ENCODE data around the gene CTSV. TPM values are rescaled to one million over a fixed set of nuclear protein-coding genes. Genes with fewer than 3 reads are reported as not detected.
"Not testable (repeated sequence)": the region's sequence is repeated elsewhere in the genome, so short reads cannot be mapped to it uniquely, and the experiment has no call there.

The CTSV gene
- total RNA-seq = under 1 TPM; 0.46 to 0.79 TPM

GRCh38 chr9:97038611-97039513 is at the start of gene CTSV:
Gene CTSV (minus strand): TSS chr9:97039142. CDS start chr9:97038043, 1,099 bp downstream.
- ChIA-PET POLR2A (interaction anchor here (0.6 kb wide), 1 partner anchor 40 kb away, joined by 3 read pairs; no protein-coding TSS in a partner anchor), CTCF (interaction anchor here (1.0 kb wide), 1 partner anchor 660 kb away, joined by 3 read pairs; no protein-coding TSS in a partner anchor)
- no peaks in the 10 kb centered on the region for H3K36me3 Mint-ChIP-seq (ENCODE audit: low read depth)
- peak within 1 kb of the TSS; percentile 79 for H3K4me3 Mint-ChIP-seq
- peaks cover 53% of the 10 kb centered on the region for H3K27me3 Mint-ChIP-seq
- DNase-seq = peak; percentile 83
- no peaks in the 10 kb centered on the region for H3K9me3 Mint-ChIP-seq
- peaks cover 8% of the 10 kb centered on the region for H3K4me1 Mint-ChIP-seq
- no peak within 1 kb of the TSS for H3K27ac Mint-ChIP-seq

DNA sequence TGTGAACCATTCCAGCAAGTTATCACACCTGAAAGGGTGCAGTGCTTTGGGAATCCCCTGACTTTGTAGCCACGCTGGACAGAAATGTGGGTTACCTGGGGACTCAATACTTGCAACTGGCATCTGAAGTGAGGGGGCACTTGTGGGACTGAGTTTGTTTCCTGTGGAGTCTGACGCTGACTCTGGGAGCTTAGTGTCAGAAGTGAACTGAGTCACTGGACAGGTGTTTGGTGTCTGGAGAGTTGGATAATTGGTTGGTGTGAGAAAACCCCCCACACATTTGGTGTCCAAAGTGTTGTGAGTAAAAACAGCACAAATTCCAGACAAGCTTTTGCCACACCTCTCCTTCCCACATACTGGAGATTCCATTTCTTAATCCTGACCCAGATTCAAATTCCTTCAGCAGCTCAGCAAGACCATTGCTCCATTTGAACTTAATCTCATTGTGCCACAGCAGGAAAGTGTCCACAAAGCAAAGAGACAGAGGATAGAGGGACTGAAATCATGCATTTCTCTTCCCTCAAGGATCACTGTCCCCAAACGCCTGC is 48.8 kb upstream of the CTSV start:
- DNase-seq; POLR2A ChIA-PET; H3K4me1 Mint-ChIP-seq; H3K36me3 Mint-ChIP-seq (ENCODE audit: low read depth); H3K4me3 Mint-ChIP-seq; H3K9me3 Mint-ChIP-seq; H3K27ac Mint-ChIP-seq; CTCF ChIA-PET: not testable (repeated sequence)
- peaks cover 44% of the 10 kb centered on the region for H3K27me3 Mint-ChIP-seq

DNA sequence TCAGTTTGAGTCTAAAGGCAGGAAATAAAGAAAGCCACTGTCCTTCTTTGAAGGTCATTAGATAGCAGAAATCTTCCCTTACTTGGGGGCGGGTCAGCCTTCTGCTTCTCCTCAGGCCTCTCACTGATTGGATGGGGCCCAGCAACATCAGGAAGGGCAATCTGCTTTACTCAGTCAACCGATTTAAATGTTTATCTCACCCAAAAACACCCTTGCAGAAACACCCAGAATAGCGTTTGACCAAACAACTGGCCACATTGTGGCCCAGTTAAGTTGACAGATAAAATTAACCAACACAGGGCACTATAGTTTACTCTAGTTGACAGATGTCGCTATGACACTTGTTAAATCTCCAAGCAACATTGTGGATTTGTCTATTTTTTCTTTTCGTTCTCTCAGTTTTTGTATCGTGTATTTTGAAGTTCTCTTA is 45.6 kb upstream of the CTSV start:
- H3K27me3 Mint-ChIP-seq = peaks cover 57% of the 10 kb centered on the region
- H3K4me1 Mint-ChIP-seq; POLR2A ChIA-PET; H3K27ac Mint-ChIP-seq; H3K36me3 Mint-ChIP-seq (ENCODE audit: low read depth); H3K9me3 Mint-ChIP-seq; DNase-seq; CTCF ChIA-PET; H3K4me3 Mint-ChIP-seq: not testable (repeated sequence)

DNA sequence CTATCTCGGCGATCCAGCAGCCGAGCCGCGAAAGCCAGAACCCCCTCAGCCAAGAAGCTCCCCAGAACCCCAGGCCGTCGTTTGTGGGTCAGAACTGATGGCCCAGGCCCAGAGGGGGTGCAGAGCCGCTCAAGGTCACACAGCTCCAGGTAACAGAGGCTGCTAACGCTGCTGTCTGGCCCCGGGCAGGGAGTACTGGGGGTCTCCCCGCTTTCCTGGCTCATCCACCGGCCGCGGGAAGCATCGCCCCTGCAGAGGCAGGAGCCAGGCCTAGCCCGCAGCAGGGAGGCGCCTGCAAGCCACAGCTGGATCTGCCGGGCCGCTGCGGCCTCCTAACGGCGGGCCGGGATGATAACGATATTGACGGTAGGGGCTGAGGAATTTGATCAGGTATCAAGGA is 39.4 kb upstream of the CTSV start:
- Mint-ChIP-seq H3K9me3 (no peaks in the 10 kb centered on the region), H3K27ac (no peak overlapping the region), H3K4me3 (no peak overlapping the region), H3K4me1 (no peaks in the 10 kb centered on the region), H3K36me3 (ENCODE audit: low read depth) (no peaks in the 10 kb centered on the region), H3K27me3 (peaks cover 59% of the 10 kb centered on the region)
- ChIA-PET POLR2A (no interaction called here), CTCF (no interaction called here)
- DNase-seq = no peak

- Mint-ChIP-seq H3K4me3 (no peak overlapping the region), H3K36me3 (ENCODE audit: low read depth) (no peaks in the 10 kb centered on the region), H3K9me3 (no peaks in the 10 kb centered on the region), H3K27ac (no peak overlapping the region), H3K27me3 (peaks cover 58% of the 10 kb centered on the region), H3K4me1 (no peaks in the 10 kb centered on the region)
- ChIA-PET CTCF (no interaction called here), POLR2A (no interaction called here)
- DNase-seq = no peak
These were observed 38.7 kb upstream of the CTSV start for GRCh38 chr9:97077452-97078295.

DNA sequence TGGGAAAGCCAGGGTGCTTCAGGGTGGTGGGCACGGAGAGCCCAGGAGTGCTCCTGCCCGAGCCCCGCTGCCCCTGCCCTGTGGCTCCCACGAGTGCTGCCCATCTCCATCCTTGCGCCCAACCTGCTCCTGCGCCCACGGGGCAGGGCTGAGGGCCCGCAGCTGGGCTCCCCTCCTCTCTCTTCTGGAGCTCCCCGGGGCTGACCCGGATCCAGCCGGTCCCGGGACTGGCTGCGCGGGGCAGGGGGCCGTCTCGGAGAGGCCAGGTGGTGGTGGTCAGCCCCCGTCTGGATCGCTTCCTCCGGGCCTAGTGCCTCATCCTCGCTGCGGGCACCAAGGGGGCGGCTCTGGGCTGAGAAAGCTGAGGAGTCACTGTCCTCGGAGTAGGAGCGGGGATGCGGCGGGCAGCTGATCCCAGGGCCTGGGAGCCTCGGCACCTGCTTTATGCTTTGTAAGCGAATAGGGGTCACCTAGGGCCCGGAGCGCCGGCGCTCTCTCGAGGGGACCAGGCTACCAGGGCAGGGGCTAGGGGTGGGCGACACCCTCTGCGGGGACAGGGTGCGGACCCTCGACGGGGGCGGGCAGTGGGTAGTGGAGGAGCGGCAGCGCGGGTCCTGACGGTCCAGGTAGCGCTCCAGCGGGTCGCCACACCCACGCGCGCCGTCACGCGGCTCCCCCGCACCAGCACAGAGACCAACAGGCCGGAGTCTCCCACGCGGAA is 37.9 kb upstream of the CTSV start:
- POLR2A ChIA-PET; H3K9me3 Mint-ChIP-seq; H3K4me1 Mint-ChIP-seq; DNase-seq; H3K4me3 Mint-ChIP-seq; CTCF ChIA-PET; H3K36me3 Mint-ChIP-seq (ENCODE audit: low read depth); H3K27ac Mint-ChIP-seq: not testable (repeated sequence)
- H3K27me3 Mint-ChIP-seq = peaks cover 53% of the 10 kb centered on the region

- CTCF ChIA-PET = no interaction called here
- no peak for DNase-seq
- no peaks in the 10 kb centered on the region for H3K36me3 Mint-ChIP-seq (ENCODE audit: low read depth)
- POLR2A ChIA-PET = no interaction called here
- no peaks in the 10 kb centered on the region for H3K9me3 Mint-ChIP-seq
- H3K4me1 Mint-ChIP-seq = no peaks in the 10 kb centered on the region
- H3K27ac Mint-ChIP-seq = no peak overlapping the region
- H3K27me3 Mint-ChIP-seq = peaks cover 49% of the 10 kb centered on the region
- no peak overlapping the region for H3K4me3 Mint-ChIP-seq
These were observed 37.3 kb upstream of the CTSV start for GRCh38 chr9:97076238-97076637.

DNA sequence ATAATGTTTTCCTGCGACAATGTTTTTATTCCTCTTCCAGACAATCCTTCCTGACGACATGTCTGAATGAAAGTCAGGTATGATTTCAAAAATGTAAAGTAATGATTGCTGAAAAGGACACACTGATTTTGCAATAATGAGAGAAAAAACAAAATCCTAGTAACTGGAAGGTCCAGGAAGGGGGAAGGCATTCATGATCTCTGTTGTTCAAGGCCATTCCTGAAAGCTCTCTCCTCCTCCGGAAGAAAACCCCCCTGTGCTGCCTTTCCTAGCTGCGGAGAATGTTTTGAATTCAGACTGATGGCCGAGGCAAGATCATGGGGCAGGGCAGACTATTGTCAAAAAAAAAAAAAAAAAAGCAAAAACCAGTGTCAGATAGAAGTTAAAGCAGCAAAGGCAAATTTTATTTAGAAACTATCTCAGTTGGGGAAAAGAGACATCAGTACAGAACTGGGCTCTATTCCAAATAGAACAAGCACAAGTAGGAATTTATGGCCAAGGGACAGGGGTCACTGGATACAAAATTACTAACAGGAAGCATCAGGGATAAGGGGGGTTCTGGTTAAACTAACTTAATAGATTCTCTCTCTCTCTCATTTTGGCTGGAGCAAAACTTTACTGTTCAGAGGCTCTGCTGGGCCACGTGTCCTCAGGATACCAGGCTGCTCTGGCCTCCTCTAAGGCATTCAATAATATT is 36.5 kb upstream of the CTSV start:
- no peak overlapping the region for H3K27ac Mint-ChIP-seq
- POLR2A ChIA-PET = no interaction called here
- H3K27me3 Mint-ChIP-seq = peaks cover 44% of the 10 kb centered on the region
- H3K36me3 Mint-ChIP-seq (ENCODE audit: low read depth) = no peaks in the 10 kb centered on the region
- no peaks in the 10 kb centered on the region for H3K9me3 Mint-ChIP-seq
- H3K4me3 Mint-ChIP-seq = no peak overlapping the region
- CTCF ChIA-PET = interaction anchor here (0.6 kb wide), 1 partner anchor 221 kb away, joined by 3 read pairs; the partner anchor contains the start of gene ZNF782
- no peaks in the 10 kb centered on the region for H3K4me1 Mint-ChIP-seq
- DNase-seq = no peak

- Mint-ChIP-seq H3K36me3 (ENCODE audit: low read depth) (no peaks in the 10 kb centered on the region), H3K9me3 (no peaks in the 10 kb centered on the region), H3K27ac (no peak overlapping the region), H3K4me3 (no peak overlapping the region), H3K4me1 (no peaks in the 10 kb centered on the region), H3K27me3 (peaks cover 33% of the 10 kb centered on the region)
- CTCF ChIA-PET = no interaction called here
- no peak for DNase-seq
- POLR2A ChIA-PET = no interaction called here
These were observed 34.6 kb upstream of the CTSV start for GRCh38 chr9:97073506-97073905.

DNA sequence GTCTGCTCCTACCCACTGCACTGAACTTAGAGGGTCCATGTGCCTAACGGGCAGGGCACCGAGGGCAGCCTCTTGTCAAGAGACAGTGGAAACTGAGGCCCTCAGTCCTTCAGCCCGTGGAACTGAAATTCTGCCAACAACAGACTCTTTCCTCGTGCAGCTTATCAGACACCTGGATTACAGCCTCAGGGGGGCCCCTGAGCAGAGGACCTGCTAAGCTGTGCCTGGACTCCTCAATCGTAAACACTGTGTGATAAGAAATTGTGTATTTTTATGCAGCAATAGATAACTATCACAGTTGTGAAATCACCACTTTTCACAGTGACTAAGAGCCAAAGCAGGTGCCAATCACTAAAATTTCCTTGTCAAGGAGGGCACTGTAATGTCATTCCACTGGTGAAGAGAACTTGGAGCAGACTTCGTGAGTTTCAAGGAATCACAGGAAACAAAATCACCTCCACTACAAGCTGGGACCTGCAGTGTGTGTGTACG is 33.4 kb upstream of the CTSV start:
- Mint-ChIP-seq H3K4me3 (no peak overlapping the region), H3K9me3 (peaks cover 2% of the 10 kb centered on the region), H3K27ac (no peak overlapping the region), H3K4me1 (no peaks in the 10 kb centered on the region), H3K36me3 (ENCODE audit: low read depth) (no peaks in the 10 kb centered on the region), H3K27me3 (peaks cover 32% of the 10 kb centered on the region)
- ChIA-PET POLR2A (no interaction called here), CTCF (no interaction called here)
- no peak for DNase-seq

DNA sequence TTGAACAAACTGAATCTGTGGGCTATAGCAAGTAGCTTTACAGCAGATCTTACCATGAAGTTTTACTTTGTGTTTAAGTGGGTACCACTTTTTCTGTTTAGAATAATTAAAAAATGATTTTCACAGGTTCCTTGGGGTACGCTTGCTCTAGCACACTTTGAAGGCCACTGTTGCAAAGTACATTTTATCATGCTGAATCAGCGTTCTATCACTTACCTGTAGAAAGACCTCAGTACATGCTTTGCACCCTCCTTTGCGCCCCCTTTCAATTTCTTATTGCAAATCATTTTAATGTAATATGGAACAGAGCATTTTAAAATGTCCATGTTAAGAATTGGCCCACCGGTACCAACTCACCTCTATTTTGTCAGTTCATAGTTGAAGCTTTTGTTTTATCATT is 31.4 kb upstream of the CTSV start:
- DNase-seq; H3K4me1 Mint-ChIP-seq; H3K36me3 Mint-ChIP-seq (ENCODE audit: low read depth); POLR2A ChIA-PET; H3K4me3 Mint-ChIP-seq; CTCF ChIA-PET; H3K27ac Mint-ChIP-seq; H3K9me3 Mint-ChIP-seq: not testable (repeated sequence)
- H3K27me3 Mint-ChIP-seq = peaks cover 24% of the 10 kb centered on the region

DNA sequence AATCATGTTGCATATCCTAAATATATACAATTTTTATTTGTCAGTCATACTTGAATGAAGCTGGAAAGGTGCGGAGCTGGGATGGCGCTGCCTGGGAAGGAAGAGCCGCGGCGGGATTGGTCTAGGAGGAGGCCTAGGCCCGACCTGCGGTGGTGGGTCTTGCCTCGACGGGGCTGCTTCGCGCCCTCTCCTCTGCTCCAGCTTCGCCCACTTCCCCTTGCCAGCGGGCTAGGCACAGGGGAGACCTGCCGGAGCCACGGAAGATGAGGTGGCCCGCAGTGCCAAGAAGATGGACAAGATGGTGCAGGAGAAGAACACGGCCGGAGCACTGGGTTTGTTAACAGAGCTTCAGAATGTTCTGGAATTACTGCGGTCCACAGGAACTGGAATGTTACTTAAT is 28.5 kb upstream of the CTSV start:
- H3K4me1 Mint-ChIP-seq = no peaks in the 10 kb centered on the region
- H3K9me3 Mint-ChIP-seq = peaks cover 10% of the 10 kb centered on the region
- H3K27ac Mint-ChIP-seq = no peak overlapping the region
- H3K27me3 Mint-ChIP-seq = peaks cover 11% of the 10 kb centered on the region
- no peak overlapping the region for H3K4me3 Mint-ChIP-seq
- POLR2A ChIA-PET = no interaction called here
- no peak for DNase-seq
- no peaks in the 10 kb centered on the region for H3K36me3 Mint-ChIP-seq (ENCODE audit: low read depth)
- CTCF ChIA-PET = no interaction called here
